Inferior parietal cortex (tissue), 1 donor: ENCODE results near the gene LRTM2.
A peak's percentile ranks its signal among the peaks of the same experiment; 100 is the strongest.

ENCODE experiments used
- DNase-seq: peaks from one replicate; pipeline ENCODE4 v3.0.0-alpha.2; 2016; ENCODE audit errors: extremely low spot score

LRTM2 gene

DNA sequence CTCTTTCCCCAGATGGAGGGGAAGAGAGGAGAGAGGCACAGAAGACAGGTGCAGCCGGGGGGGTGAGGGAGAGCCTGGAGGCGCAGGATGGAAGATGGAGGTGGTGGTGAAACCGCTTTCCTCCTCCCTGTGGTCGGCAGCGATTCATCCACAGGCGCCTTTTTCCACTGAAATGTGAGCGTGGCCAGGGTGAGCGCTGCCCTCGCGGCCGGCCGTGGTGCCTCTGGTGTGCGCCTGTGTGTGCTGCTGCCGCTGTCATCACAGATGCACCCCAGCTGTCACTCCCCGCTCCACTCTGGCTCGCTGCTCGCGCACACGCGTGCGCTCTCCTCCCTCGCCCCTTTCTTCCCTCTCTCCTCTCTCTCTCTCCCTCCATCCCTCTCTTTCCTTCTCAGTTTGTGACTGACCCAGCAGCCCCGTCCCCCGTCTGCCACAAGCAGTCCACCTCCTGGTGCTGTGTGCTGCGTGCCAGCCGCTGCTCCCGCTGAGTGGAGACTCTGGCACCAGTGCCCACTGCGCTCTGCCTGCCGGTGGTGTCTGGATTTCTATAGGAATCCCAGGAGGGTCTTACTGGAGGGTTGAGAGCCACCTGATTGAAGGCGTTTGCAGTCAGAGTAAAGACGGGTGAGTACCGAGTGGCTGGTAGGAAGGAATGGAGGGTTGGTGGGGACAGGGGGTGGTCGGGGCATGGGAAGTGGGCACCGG is at the start of gene LRTM2:
LRTM2 (plus strand) TSS at position 375 of the 705 bp plus-strand sequence. CDS start 7,584 bp downstream, outside the sequence.
- no peak for DNase-seq

DNA sequence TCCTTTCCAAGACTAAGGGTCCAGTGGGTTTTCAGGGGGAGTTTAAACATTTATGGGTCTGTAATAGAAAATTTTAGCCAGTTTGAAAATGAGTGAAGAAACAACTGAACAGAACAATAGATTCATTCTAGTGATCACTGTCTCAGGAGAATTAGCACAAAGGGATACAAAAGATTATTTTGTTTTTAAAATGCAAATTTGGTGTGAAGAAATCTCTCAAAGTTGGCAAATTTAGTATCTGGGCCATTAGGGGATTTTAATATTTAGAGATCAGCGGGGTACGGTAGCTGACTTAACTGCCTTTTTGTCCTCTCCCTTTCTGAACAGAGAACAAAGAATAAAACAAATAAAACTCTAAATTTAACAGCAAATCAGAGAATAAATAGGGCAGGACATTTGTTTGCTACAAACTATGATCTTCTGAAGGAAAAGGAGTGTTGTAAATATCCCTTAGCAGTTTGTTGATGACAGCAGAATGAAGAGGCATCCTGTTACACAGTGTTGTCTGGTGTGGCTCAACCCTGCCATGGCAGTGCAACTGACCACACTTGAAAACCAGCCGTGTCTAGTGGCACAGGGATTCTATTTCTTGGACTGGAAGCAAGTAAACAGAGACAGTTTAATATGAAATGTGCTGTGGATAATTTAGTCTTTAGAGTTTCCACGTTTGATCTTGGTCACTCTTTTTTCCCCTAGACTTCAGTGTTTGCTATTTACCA is 46.3 kb upstream of the LRTM2 start:
- peak; percentile 38 for DNase-seq

DNA sequence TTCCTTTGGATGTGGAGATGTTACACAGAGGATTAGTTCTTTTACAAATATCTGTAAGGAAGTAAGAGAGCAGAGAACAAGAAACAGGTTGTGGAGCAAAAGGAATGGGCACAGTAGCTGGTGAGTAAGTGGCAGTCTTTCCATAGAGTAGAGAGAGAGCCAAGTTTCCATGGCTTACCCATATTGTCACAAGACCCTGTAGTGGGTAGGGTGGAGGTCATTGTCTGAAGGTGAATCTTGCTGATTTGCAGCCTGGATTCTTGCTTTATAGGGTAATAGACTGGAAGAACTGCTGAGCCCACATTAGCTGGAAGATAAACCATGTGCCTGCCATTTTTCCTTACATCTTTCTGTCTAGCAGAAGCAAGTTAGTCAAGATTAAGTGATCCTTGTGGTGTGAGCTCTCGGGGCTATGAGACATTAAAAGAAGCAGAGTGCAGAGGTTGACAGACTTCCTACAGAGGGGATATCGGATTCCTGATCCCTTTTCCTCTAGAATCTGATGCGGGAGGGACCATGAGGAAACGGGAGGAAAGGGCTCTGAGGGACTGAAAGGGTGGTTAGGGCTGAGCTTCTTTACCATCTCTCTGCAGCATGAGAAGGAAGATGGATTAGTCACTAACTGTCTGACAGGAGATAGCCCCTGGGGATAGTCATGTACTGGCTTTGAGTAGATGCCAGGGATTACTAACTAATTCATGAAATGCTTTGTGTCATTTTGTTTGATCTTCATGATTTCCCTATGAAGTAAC is 44.0 kb upstream of the LRTM2 start:
- no peak for DNase-seq

DNA sequence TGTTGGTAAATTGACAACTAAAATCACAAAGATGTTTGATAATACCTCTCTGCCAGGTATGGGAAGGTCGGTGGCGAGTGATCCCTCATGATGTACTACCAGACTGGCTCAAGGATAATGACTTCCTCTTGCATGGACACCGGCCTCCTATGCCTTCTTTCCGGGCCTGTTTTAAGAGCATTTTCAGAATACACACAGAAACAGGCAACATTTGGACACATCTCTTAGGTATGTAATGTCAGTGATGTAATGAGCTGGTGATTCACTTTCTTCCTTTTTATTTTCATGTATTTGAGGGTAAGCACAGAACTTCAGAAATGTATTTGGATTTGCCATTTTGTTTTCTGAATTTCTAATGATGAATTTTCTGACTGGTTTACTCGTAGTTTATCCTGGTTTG is 42.6 kb upstream of the LRTM2 start:
- no peak for DNase-seq

DNA sequence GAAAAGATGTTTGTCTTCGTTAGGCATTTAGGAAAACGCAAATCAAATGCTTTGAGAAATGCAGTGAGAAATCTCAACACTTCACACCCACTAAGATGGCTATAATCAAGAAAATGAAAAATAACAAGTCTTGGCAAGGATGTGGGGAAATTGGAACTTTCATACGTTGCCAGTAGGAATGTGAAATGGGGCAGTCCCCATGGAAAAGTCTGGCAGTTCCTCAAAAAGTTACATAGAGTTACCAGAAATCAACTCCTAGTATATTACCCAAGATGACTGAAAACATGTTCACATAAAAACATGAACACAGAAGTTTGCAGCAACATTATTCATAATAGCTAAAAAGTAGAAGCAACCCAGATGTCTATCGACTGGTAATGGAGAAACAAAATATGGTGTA is 41.5 kb upstream of the LRTM2 start:
- no peak for DNase-seq

DNA sequence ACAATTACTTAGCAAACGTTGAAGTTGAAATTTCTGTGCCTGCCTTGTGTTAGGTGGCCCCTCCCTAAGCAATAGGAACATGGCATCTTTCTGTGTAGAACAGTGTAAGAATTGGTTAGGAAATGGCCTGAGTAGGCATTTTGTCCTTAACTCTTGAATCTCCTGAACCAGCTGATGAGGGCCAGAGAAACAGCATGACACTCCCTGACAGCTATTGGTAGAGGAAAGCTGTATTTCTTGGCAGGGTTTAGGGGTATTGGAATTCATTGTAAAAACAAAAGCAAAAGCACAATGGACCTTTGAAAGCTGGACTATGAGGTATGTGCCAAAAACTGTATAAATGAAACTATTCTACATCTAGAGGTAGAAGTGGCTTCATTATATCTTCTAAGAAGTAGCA is 40.6 kb upstream of the LRTM2 start:
- peak; percentile 67 for DNase-seq

DNA sequence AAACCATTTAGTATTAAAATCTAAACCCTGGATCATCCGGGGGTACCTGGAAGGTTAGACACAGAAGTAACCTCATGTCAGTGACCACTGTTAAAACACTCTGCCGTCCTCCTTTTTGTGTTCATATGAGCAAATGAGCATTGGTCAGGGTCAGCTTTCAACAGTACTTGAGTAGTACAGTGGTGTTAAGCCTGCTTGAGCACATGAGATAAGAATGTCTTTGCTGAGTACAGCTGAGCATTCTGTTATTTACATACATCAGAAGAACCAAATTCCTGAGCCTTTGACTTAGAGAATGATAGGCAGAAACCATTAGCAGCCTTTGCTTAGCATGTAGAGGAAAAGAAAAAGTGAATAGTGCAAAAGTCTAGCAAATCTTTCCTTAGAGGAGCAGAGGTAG is 38.6 kb upstream of the LRTM2 start:
- no peak for DNase-seq

DNA sequence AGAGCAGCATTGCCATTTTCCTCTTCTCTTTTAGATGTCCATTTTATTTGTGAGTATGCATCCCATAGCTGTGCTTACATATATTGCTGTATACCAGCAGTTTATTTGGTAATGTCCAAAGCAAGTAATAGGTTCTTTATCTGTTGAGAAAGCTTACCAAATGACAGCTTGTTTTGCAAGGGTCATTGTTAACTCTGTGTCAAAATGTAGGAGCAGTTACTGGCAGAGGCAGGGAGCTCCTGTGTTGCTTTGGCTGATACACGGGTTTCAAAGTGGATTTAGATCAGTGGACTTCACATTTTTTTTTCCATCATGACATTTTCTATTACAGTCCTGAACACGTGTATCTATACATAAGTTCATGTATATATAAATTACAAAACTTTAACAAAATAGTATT is 38.1 kb upstream of the LRTM2 start:
- DNase-seq, result no peak

DNA sequence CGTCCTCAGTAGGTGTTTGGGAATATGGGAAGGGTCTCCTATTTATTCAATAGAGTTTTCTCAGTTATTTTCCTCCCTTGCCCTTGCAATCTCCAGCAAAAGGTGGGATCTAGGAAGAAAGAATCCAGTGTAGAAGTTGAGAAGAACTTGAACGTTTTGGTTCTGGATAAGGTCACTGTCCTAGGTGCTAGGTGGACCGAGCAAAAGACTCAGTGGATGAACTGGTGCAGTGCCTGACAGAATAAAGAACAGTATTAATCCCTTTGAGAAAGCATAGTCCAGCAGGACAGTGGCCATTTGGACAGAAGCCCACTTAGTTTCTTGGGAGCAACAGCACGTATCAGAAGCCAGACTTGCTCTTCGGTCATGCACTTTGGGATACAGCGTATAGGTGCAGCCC is 32.7 kb upstream of the LRTM2 start:
- DNase-seq, result no peak

DNA sequence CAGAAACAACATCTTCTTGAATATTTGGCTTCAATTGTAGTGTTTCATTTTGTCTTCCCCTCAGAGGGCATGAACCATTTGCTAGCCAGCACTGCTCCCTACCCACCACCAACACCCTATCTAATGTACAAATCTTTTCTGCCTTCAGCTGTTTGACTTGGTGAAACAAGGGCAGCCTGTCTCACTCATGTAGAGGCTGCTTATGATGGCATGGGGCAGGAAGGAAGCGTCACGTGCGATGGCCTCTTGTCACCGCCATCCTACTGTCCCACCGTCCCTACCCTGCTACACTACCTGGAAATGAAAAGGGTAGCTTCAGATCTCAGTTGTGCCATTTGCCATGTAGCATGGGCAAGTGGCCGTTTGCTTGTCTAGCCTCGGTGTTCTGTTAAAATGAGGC is 29.9 kb upstream of the LRTM2 start:
- no peak for DNase-seq

DNA sequence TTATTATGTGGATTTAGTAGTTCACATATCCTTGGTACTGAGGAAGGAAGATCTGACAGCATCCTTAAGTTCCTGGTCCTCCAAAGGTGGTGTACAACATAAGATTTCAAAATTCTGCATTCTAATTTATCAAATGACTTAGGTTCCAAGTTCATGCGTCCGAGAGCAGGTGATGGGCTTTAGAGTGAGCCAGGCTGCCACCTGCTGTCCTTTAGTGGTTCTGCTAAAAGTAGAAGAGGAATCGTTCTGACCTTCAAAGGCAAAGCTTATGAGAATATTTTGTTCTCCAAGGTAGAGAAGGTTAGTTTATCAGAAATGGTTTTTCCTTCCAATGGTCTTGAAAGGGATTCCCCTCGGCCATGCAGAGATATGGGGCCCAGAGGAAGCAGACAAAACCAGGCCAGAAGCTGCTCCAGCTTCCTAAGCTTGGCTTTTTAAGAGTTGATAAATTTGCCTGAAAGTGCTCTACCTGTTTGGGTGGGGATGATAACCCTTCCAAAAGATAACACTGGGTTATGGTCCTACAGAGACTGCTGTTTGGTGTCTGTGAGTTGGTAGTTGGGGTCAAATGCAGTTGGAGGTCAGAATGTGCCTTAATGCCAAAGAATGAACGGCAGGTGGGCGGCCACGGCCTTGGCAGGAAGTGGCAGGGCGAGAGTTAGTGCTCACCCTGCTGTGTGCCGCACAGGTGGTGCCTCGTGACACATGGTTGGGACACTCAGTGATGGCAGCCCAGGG is 29.1 kb upstream of the LRTM2 start:
- peak; percentile 87 for DNase-seq

DNA sequence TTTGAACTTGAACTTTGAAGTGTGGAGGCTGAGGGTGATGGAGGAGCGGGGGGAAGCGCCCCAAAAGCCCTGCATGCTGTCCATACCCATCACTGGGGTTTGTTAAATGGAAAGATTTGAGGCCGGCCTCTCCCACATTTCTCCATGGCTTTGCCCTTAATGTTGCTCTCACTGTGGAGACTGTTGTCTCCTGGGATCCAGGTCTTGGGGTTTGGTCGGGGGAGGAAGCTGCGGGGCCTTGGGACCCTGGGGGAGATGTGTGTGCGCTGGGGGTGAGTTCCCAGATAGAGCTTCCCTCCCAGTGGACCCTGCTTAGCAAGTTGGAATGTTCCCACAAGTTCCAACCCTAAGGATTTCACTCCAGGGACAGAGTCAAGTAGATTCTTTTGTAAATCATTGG is 28.0 kb upstream of the LRTM2 start:
- no peak for DNase-seq

DNA sequence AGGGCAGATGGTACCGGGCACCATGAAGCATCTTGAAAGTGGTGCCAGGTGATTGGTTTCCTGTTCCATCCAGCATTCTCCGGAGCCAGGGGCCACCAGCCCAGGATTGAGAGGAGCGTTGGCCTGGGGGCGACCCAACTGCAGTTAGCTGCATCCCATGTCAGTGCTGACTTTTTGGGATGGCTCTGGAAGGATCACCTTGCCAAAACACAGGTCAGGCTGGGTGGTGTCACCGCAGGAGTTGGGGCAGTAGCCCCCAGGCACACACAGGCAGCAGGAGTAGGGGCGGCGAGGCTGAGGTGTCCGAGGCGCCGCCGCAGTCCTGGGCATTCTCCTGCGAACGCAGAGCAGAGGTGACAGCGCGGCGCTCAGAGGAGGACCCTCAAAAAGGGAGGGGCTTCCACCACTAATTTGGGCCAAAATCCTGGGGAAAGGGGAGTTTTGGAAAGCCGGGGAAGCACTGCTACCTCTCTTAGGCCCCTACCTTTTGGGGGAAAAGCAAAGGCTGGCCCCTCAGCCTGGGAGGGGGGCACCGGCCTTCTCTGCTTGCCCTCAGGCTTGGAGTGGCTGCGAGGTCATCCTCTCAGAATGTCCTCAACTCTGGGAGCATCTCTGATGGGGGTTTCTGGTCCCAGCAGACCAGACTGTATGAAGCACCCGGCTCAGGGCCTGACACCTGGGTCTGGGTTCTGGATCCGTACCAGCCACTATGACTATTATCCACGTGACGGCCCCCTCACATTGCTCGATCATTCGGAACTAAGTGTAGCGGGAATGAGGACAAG is 26.7 kb upstream of the LRTM2 start:
- no peak for DNase-seq

DNA sequence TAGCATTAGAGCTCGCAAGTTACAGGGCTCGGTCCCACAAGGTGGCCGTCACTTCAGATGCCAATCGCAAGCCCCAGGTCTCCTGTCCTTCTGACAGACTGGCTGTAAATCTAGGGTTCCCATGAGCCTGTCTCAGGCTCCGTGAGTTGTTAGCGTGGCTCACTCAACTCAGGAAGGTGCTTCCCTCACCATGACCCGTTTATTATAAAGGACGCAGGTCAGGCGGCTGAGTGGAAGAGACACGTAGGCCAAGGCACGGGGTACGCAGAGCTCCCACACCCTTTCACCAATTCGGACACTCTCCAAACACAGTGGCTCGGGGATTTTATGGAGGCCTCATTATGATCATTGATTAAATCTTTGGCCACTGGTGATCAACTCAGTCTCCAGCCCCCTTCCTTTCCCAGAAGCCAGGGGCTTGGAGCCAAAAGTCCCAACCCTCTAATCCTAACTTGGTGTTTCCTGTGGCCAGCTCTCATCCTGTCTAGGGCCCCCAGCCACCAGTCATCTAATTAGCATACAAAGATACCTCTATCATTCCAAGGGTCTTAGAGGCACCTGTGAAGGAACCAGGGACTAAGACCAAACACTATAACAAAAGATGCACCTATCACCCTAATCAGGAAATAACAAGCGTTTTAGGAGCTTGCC is 25.8 kb upstream of the LRTM2 start:
- DNase-seq, result no peak

DNA sequence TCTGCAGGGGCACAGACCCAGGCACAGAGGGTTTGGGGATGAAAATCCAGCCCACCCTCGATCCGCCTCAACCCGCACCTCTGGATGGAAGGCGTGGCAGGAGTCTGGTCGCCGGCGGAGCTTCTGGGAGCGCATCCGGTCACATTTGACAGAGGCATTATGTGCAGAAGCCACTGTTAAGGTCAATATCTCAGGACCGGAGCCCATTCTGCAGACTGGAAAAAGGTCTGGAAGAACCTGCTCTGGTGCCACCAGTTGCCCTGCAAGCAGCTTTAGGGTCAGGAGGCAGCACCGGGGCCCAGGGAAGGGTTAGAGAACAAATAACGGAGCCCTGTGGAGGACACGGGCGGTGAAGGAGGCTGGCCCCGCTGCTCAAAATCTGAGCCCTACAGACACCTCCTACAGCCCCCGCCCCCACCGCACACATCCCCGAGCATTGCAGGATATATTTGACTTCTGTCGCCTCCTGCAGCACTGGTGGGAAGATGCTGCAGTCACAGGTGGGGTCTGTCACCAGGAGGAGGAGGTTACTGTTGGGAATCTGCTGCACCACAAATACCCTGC is 25.1 kb upstream of the LRTM2 start:
- no peak for DNase-seq

DNA sequence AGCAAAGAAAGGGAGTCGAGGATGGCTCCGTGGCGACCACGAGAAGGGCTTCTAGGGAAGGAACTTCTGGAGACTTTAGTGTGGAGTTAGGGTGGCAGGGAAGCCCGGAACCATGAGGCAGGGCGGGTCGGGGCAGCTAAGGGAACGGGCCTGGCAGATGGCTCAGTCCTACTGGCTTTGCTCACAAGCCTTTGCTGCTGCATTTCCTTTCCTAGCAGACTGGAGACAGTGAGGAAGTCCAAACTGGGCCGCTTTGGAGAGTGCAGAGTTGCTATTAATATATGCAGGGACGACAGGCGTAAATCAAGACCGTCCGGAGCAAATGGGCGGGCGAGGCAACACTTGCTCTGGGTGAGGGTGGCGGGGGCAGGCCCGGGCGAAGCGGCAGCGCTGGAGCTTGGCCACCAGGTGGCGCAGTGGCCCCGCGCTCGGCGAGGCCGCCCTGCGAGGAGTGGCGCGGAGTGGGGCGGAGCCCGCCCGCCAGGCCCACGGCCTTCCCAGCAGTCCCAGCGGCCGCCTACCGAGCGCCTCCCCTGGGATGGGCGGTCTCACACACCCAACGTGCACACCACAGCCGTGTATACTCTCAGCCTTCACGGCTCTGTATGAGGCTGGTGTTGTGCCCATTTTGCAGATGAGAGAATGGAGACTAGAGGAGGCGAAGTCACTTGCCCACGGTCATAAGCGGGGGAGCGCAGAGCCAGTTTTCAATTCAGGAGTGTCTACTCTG is 24.4 kb upstream of the LRTM2 start:
- DNase-seq, result peak; percentile 83

DNA sequence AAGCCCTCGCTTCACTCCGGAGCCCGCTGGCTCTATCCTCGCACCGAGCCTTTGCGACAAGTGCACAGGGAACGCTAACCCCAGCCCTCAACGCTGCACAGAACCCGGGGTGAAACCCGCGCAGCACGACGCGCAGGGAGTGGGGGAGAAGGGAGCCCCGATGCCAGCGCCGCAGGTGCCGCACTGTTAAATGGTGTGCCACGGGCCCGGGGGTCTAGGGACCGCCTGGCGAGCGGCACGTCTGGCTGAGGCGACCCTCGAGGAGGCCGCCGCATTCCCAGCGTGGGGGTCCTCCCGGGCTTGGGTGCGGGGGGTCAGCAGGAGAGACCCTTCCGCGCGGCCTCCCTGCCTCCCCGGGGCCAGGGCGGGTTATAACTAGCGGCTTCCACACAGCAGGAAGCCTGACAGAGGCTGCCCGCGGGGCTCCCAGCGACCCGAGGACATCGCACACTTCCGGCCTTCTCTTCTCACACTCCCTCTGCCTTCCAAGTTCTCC is 23.8 kb upstream of the LRTM2 start:
- DNase-seq, result no peak

DNA sequence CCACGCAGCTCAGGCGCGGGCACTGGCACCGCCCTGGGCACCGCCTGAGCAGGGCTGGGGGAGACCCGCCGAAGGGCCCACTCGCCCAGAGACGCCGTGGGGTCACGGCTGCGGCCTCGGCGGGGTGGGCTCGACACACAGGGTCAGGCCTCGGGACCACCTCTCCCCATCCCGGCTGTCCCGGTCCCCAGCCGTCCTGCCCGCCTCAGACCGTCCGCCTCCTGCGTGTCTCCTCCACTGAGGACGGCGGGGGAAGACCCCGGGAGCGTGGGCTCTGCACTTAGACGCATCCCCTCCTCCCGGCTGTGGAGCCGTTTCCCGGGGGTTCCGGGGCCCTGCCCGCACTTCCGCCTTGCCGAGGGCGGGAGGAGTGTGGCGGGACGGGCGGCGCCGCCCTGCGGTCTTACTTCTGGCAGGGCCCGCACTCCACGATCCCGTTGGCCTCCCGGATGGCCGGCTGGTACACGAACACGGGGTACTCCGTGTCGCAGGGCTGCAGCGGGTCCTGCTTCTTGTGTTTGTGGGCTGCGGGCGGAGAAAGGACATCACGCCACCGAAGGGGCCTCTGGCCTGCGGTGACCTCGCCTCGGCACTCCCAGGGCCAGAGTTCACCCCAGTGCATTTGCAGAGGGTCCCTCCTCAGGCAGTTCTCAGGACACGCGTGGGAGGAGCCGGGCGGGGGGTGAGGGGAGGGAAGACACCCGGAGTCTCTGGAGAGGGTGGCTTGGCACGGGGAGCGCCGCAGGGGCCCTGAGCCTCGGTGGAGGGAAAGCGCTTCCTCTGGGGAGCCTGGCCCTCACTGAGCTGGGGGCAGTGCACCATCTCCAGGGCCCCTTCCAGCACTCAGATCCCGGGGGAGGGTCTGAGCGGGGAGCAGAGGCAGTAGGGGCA is 23.1 kb upstream of the LRTM2 start:
- no peak for DNase-seq
